Esophagus muscularis mucosa (tissue), 3 donors: ENCODE data around the gene CDIPT.
"Not testable (repeated sequence)": the region's sequence is repeated elsewhere in the genome, so short reads cannot be mapped to it uniquely, and the experiment has no call there.

Experiments used
- POLR2A ChIP-seq: fragments of 450-650 bp; IDR thresholded peaks from one replicate; pipeline ENCODE4 v1.6.1; 2017; ENCODE audit warnings: antibody characterized with exemption, moderate library complexity, mild to moderate bottlenecking, low read depth
- POLR2AphosphoS5 ChIP-seq, 2 donors: sonication (generic); formaldehyde crosslinking; IDR thresholded peaks; one replicate each; pipeline ENCODE4 v1.6.1; 2017; ENCODE audit warnings: antibody characterized with exemption in 2 of 2
- TF ChIP-seq, protein P1 (sequence below), 3 experiments: fragments of 200-600 bp in 2 of 3; fragments of 450-650 bp in 1 of 3; sonication (generic) in 2 of 3; IDR thresholded peaks; one replicate each; pipeline ENCODE4 v1.5.1; 2017 to 2019; ENCODE audit warnings: antibody characterized with exemption in 3 of 3, mild to moderate bottlenecking in 2 of 3, moderate library complexity in 1 of 3

DNA sequence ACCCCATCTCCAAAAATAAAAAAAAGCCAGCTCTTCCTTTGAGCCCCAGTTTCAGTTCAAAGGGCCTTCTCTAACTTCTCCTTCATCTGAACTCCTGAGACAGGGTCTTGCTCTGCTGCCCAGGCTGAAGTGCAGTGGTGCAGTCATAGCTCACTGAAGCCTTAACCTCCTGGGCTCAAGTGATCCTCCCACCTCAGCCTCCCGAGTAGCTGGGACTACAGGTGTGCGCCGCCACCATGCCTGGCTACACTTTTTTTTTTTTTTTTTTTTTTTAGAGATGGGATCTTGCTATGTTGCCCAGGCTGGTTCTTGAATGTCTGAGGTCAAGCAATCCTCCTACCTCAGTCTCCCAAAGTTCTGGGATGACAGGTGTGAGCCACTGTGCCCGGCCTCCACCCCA lies 29.8 kb downstream of the CDIPT start:
- not testable (repeated sequence) for TF ChIP-seq POLR2AphosphoS5 (IDR thresholded peaks at IDR 0.05); POLR2A
- TF ChIP-seq, protein P1, sequence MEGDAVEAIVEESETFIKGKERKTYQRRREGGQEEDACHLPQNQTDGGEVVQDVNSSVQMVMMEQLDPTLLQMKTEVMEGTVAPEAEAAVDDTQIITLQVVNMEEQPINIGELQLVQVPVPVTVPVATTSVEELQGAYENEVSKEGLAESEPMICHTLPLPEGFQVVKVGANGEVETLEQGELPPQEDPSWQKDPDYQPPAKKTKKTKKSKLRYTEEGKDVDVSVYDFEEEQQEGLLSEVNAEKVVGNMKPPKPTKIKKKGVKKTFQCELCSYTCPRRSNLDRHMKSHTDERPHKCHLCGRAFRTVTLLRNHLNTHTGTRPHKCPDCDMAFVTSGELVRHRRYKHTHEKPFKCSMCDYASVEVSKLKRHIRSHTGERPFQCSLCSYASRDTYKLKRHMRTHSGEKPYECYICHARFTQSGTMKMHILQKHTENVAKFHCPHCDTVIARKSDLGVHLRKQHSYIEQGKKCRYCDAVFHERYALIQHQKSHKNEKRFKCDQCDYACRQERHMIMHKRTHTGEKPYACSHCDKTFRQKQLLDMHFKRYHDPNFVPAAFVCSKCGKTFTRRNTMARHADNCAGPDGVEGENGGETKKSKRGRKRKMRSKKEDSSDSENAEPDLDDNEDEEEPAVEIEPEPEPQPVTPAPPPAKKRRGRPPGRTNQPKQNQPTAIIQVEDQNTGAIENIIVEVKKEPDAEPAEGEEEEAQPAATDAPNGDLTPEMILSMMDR (IDR thresholded peaks at IDR 0.05): not testable (repeated sequence)
